Activated CD8-positive, alpha-beta memory T cell treated with anti-CD3 and anti-CD28 coated beads for 24 hours (primary cell): ENCODE data around the gene CAPN7.
A peak's percentile ranks its signal among the peaks of the same experiment; 100 is the strongest.
"Not testable (repeated sequence)": the region's sequence is repeated elsewhere in the genome, so short reads cannot be mapped to it uniquely, and the experiment has no call there.

Experiments used
- DNase-seq: peaks from one replicate; pipeline ENCODE4 v3.0.0-alpha.2; 2020

CAPN7 gene

GRCh38 chr3:15205934-15206661, at the start of gene CAPN7:
Gene CAPN7, plus strand, starts transcription at chr3:15206246. Its CDS starts 250 bp downstream, at chr3:15206496.
- DNase-seq, result peak; percentile 97

- DNase-seq, result no peak
Observed at GRCh38 chr3:15157441-15157840, 48.6 kb upstream of the CAPN7 start.

- no peak for DNase-seq
Observed at GRCh38 chr3:15159501-15160136, 46.4 kb upstream of the CAPN7 start.

- no peak for DNase-seq
Observed at GRCh38 chr3:15160662-15161061, 45.4 kb upstream of the CAPN7 start.

GRCh38 chr3:15161133-15161532, 44.9 kb upstream of the CAPN7 start:
- no peak for DNase-seq

- not testable (repeated sequence) for DNase-seq
Observed at GRCh38 chr3:15163656-15164055, 42.4 kb upstream of the CAPN7 start.

- DNase-seq, result no peak
Observed at GRCh38 chr3:15164340-15164739, 41.7 kb upstream of the CAPN7 start.

GRCh38 chr3:15165061-15165460, 41.0 kb upstream of the CAPN7 start:
- no peak for DNase-seq

- not testable (repeated sequence) for DNase-seq
Observed at GRCh38 chr3:15166391-15166790, 39.7 kb upstream of the CAPN7 start.

- no peak for DNase-seq
Observed at GRCh38 chr3:15171096-15171495, 35.0 kb upstream of the CAPN7 start.

GRCh38 chr3:15172806-15173205, 33.2 kb upstream of the CAPN7 start:
- no peak for DNase-seq

GRCh38 chr3:15174953-15175352, 31.1 kb upstream of the CAPN7 start:
- DNase-seq, result no peak

GRCh38 chr3:15175605-15176004, 30.4 kb upstream of the CAPN7 start:
- no peak for DNase-seq

- no peak for DNase-seq
Observed at GRCh38 chr3:15180042-15180611, 25.9 kb upstream of the CAPN7 start.

- no peak for DNase-seq
Observed at GRCh38 chr3:15181511-15181910, 24.5 kb upstream of the CAPN7 start.

- no peak for DNase-seq
Observed at GRCh38 chr3:15181963-15182362, 24.1 kb upstream of the CAPN7 start.

- no peak for DNase-seq
Observed at GRCh38 chr3:15183011-15183410, 23.0 kb upstream of the CAPN7 start.

- no peak for DNase-seq
Observed at GRCh38 chr3:15185404-15185803, 20.6 kb upstream of the CAPN7 start.

- DNase-seq, result no peak
Observed at GRCh38 chr3:15186101-15186476, 20.0 kb upstream of the CAPN7 start.

GRCh38 chr3:15186477-15187164, 19.4 kb upstream of the CAPN7 start:
- not testable (repeated sequence) for DNase-seq

- no peak for DNase-seq
Observed at GRCh38 chr3:15197340-15198029, 8.6 kb upstream of the CAPN7 start.

- no peak for DNase-seq
Observed at GRCh38 chr3:15198686-15199085, 7.4 kb upstream of the CAPN7 start.

- DNase-seq, result no peak
Observed at GRCh38 chr3:15199493-15200105, 6.4 kb upstream of the CAPN7 start.
